Measurements from ENCODE around the gene IER2.
"Not testable (repeated sequence)": the region's sequence is repeated elsewhere in the genome, so short reads cannot be mapped to it uniquely, and the experiment has no call there.

The IER2 gene

DNA sequence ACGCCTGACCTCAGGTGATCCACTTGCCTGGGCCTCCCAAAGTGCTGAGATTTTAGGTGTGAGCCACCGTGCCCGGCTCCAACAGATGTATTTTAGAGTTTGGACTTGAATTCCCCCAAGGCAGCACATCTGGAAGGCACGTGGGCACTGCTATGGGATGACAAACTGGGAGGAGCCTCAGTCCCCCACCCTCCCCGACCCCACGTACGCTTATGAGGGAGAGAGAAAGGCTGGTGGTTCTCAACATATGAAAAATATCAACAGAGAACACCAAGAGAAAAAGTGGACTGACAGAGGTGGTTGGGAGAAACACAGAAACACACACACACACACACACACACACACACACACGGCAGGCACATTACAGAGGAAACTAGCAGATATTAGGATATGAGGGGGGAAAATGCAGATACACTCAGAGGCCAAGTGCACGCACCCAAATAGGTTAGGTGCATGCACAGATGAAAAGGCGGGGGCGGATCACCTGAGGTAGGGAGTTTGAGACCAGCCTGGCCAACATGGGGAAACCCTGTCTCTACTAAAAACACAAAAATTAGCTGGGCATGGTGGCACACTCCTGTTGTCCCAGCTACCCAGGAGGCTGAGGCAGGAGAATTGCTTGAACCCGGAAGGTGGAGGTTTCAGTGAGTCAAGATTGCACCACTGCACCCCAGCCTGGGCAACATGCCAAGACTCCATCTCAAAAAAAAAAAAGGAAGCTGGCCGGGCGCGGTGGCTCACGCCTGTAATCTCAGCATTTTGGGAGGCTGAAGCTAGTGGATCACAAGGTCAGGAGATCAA is 3.2 kb upstream of the IER2 start:
- peak; percentile 23 for DNase-seq

GRCh38 chr19:13149173-13149627 is 1.0 kb upstream of the IER2 start:
- DNase-seq, result not testable (repeated sequence)

- peak; percentile 49 for DNase-seq
Measured at GRCh38 chr19:13149628-13150186, 504 bp upstream of the IER2 start.

DNA sequence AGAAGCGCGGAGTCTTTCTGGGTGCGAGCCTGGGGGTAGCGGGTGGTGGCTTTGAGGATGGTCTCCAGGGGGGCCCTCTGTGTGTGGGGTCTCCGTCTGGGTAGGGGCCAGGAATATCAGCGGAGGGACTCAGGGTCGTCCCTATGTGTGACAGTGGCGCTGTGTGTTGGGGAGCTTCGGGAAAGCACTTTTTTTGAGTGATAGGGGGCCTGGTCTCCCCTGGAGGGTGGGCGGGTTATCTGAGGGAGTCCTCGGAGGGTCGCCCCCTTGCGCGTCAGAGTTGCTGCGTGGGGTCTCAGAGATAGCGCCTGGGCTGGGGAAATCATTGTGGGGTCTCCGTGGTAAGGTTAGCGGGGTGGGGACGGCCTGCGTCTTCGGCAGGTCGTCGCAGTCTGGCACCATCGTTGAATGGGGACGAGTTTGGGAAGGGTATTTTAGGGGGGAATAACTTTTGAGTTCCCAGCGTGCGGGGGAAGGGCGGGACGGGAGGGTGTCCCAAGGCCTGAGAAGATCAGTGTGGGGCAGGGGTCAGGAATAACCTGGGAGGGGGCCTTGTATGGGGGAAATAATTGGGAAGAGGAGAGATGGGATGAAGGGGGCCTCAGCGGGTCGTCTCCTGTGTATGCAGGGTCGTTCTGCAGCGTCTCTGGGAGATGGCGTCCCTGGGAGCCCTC is 857 bp downstream of the IER2 start:
- peak; percentile 1 for DNase-seq

DNA sequence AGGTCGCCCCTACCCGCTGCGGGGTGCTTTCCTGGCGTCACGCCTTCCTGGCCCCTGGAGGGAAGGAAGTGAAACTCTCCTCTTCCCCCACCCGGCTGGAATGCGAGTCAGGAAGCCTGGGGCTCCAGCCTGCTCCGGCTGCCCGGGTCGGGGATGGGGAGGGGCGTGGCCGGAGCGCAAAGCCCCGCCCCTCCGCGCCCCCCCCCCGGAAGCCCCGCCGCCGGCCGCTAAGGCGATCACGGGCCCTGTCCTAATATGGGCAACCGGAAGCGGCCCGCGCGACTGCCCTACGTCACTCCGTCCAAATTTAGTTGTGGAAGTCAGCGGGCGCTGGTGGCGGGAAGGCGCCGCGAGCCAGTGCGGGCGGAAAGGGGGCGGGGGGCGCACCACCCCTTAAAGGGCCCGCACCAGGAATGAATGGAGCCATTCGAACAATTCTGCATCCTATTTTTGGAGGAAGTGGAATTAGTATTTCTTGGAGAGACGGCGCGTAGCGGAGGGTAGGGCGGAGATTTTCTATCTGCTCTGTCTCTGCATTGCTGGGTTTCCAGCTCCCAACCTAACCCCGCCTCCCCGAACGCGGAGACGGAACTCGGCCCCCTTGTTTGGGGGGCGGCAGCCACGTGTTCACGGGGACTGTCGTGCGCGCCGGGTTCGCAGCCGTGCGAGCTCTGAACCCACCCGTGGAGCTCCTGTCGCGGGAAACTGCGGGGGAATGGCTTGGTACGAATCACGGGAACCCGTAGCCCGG is 1.6 kb downstream of the IER2 start:
- DNase-seq, result peak; percentile 98

DNA sequence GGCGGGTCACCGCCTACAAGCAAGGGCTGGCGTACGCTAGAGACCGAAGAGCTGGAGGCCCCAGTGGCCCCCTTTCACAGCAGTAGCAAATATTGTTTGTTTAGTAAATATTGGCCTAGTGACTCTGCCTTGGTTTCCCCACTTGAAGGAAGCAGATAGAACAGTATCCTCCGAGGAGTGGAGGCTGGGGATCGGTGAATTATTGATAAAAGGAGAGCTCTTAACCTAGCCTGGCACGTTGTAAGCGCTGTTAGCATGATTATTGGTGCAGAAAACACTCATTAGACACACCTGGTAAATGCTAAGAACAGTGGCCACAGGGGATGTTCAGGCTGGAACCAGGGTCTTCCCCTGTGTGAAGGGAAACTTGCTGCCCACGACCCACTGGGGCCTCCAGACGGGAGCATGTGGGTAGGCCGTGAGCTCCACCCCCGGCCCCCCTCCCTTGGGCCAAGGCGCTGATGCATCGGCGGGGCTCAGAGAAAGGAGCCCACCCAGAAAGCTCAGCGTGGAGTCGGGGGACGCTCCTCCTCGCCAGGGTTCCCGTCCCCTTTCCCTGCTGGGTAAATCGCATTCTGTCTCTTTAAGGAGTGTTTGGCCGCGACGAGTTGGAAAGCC is 2.3 kb downstream of the IER2 start:
- DNase-seq, result no peak

- DNase-seq, result peak; percentile 94
Measured at GRCh38 chr19:13152974-13153568, 2.9 kb downstream of the IER2 start.

DNA sequence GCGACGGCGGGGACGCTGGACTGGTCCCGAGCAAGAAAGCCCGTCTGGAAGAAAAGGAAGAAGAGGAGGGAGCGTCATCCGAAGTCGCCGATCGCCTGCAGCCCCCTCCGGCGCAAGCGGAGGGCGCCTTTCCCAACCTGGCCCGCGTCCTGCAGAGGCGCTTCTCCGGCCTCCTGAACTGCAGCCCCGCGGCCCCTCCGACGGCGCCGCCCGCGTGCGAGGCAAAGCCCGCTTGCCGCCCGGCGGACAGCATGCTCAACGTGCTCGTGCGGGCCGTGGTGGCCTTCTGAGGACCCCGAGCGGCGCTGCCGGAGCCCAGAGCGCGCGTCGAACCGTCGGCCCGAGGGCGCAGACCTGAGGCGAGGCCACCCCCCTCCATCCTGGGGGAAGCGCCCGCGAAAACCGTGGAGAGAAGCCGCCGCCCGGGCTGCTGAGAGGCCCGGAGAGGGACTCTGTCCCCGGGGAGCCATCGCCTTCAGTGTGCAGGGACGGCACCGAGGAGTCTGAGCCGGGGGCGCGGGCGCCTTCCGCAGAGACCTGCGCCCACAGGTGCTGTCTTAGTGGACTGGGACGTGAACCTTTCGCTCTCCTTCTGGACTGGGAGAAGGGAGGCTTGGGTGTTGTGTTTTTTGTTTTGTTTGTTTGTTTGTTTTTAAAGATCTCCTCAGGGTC is 3.5 kb downstream of the IER2 start:
- peak; percentile 59 for DNase-seq

DNA sequence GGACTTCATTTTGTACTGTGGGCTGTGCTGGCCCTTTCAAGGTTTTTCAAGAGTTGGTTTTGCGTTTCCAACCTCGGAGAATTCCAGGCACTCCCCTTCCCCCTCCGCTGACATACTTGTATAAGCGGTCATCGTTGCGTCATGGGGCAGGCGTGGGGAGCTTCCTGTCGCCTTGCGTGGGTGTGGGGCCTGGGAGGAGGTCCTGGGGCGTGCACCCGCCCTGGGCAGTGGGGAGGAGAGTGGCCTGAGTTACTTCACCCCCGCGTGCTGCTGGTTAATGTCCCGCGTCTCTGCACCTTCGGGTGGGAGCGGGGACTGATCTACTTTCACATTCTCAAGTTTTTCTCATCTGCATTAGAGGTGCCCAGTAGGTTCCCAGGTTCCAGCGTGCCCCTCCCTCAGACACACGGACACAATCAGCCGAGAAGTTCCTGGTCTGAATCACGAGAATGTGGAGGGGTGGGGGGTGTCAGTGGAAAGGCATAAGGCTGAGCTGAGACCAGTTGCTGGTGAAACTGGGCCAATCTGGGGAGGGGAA is 4.1 kb downstream of the IER2 start:
- DNase-seq, result peak; percentile 86

GRCh38 chr19:13154911-13155471 is 4.8 kb downstream of the IER2 start:
- DNase-seq, result peak; percentile 72

- peak; percentile 66 for DNase-seq
Measured at GRCh38 chr19:13155472-13156359, 5.5 kb downstream of the IER2 start.

- DNase-seq, result no peak
Measured at GRCh38 chr19:13159713-13160112, 9.5 kb downstream of the IER2 start.

- peak; percentile 65 for DNase-seq
Measured at GRCh38 chr19:13160557-13160956, 10.3 kb downstream of the IER2 start.

- DNase-seq, result peak; percentile 96
Measured at GRCh38 chr19:13162724-13163608, 12.8 kb downstream of the IER2 start.

- peak; percentile 80 for DNase-seq
Measured at GRCh38 chr19:13163609-13164342, 13.6 kb downstream of the IER2 start.

- peak; percentile 10 for DNase-seq
Measured at GRCh38 chr19:13164343-13165161, 14.3 kb downstream of the IER2 start.
